GM12892 (cell line): Measurements from ENCODE around the gene OXCT1.
"Not testable (repeated sequence)": the region's sequence is repeated elsewhere in the genome, so short reads cannot be mapped to it uniquely, and the experiment has no call there.

ENCODE experiments used
- DNase-seq: peaks from one replicate; pipeline ENCODE4 v3.0.0; 2011; ENCODE audit not compliant: insufficient read length
- FAIRE-seq: peaks from 2 replicates; lab custom pipeline; 2011; peaks lifted over from hg19 to GRCh38; lab: Jason Lieb, UNC
- POLR2A ChIP-seq: IDR thresholded peaks from 2 replicates; pipeline ENCODE4 v1.6.1; 2011; ENCODE audit warnings: low read depth, low read length, control low read depth
- POLR2AphosphoS5 ChIP-seq: IDR thresholded peaks from 2 replicates; pipeline ENCODE4 v1.6.1; 2011; ENCODE audit warnings: low read depth, low read length, control low read depth
- TAF1 ChIP-seq: IDR thresholded peaks from 2 replicates; pipeline ENCODE4 v1.6.1; 2011; ENCODE audit warnings: low read depth, mild to moderate bottlenecking, control low read depth, low read length, borderline replicate concordance

The OXCT1 gene

DNA sequence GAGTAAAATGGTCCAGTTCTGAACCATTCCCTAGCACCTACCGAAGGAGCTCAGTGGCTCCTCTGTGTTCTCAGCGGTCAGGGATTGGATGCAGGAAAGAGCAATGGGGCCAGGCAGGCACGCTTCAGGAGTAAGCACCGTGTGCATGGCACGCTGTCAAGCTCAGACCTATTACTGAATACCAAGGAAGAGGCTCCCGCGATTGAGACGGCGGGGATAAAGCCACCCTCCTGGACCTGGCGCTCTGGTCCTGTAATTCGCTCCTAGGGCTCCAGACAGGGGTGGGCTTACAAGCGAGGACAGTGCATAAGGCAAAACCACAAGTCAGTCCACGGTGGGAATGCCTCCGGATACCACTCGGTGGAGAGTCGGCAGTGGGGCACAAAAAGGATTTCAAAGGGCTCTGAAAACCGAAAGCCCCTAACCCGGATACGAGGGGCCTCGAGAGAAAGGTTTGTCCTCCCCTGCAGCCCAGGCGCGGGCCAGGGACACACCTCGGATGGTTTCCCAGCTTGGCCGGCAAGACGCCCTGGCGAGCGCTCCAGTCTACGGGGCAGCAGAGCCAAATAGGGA is 988 bp downstream of the OXCT1 start:
- peak; percentile 27 for DNase-seq
- no peak for TF ChIP-seq TAF1
- TF ChIP-seq POLR2AphosphoS5, result no peak
- no peak for TF ChIP-seq POLR2A
- no peak for FAIRE-seq

DNA sequence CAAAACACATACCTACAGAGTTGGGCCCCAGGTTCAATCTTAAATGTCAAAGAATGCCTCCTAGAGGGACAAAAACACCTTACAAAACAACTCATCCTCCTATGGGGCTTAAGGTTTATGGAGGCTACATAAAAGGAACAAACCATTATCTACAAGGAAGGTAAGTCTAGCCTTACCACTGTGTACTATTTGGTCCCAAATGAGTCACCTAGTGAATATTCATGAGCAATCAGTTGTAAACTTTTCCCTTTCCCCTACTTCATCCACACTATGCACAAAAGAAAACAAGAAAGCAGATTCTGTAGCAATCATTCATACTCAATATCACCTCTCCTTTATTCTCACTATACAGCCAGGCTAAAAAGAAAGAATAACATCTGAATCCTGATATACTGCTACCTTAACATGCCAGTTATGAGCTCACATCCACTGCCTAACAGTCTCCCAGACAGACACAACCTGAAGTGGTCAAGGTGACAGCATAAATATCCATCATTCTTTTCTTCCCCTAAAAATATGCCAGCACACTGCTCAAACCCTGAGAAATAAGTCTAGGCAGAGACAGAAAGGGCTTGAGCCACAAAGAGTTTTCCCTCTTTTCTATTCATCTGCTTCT is 6.2 kb downstream of the OXCT1 start:
- no peak for DNase-seq
- TF ChIP-seq TAF1, result no peak
- TF ChIP-seq POLR2AphosphoS5, result no peak
- TF ChIP-seq POLR2A, result no peak
- FAIRE-seq, result peak; percentile 73

DNA sequence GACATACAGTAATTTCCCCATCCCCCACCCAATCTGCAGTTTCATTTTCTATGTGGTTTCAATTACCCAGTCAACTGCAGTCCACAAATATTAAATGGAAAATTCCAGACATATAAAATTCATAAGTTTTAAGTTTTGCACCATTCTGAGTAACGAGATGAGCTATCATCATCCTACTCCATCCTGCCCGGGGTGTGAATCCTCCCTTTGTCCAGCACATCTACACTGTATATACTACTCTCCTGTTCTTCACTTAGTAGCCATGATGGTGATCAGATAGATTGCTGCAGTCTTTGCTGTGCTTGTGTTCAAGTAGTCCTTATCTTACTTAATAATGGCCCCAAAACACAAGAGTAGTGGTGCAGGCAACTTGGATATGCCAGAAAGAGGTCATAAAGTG is 11.3 kb downstream of the OXCT1 start:
- FAIRE-seq (no peak), DNase-seq (no peak)
- no peak for TF ChIP-seq POLR2AphosphoS5
- no peak for TF ChIP-seq POLR2A
- TF ChIP-seq TAF1, result no peak

DNA sequence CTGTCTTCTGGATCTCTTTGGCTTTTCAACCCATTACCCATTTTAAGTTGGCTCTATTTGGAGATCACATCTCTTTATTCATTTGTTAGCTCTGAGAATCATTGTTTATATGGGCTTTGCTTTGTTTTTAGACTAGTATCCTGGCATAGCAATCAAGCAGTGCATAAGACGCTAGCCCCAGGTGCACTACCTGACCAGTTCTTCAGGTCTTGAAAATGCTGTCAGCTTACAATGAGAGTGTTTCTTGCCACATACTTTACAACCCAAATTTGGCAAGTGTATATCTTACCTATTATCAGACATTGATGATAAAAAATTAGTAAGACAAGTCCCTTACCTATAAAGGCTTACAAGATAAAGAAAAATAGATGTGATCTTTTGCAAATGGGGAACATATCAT is 12.2 kb downstream of the OXCT1 start:
- TF ChIP-seq POLR2A (no peak), TAF1 (no peak), POLR2AphosphoS5 (no peak)
- DNase-seq (no peak), FAIRE-seq (no peak)

DNA sequence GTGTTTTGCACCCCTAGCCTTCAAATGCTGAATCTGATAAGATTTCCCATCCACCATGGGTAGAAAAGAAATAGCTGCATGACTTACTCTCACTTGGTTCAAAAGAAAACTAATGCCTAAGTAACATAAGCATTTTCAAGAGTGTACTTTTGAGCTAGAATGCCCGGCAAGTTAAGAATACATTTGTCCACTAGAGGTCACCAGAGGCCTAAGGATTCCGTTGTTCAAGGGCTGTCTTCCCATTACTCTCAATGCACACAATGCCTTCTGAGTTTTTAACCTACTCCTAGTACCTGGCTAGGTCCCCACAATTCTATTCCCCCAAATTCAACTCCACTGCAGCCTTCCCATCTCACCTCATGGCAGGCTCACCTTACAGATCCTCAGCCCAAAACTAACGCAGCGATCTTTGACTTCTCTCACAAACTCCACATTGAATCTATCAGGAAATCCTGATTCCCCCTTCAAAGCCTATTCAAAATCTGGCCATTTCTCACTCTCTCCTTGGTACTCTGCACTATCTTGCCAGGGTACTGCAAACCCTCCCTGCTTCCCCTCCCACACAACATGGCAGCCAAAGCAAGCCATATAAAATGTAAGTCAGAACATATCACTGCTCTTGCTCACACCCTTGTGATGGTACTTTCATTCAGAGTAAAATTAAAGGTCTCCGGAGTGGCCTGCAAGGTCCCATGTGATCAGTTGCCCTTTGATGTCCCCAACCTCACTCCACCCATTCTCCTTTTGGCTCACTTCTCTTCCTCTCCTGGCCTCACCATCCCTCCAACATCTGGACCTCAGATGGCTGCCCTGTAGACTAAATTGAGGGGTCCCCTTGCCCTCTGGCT is 13.4 kb downstream of the OXCT1 start:
- FAIRE-seq (peak; percentile 88), DNase-seq (no peak)
- no peak for TF ChIP-seq POLR2A
- TF ChIP-seq POLR2AphosphoS5, result no peak
- no peak for TF ChIP-seq TAF1

DNA sequence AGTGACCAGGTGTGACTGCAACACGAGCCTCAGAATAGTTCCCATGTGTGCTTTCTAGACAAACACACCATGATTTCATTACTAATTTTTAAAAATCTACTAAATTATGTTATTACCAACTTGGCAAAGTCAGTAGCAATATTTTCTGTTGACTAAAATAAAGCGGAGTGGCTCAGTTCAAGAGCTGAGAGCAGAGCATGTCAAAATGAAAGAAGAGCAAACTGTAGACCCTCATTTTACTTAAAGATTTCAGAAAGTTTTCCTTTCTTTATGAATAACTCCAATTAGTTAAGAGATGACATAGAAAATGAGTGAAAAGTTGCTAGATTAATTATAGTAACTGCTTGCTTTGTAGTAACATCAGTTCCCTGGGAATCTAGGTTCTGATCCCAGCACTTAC is 17.9 kb downstream of the OXCT1 start:
- TF ChIP-seq POLR2A, result no peak
- TF ChIP-seq TAF1, result no peak
- TF ChIP-seq POLR2AphosphoS5, result no peak
- DNase-seq, result no peak
- no peak for FAIRE-seq

DNA sequence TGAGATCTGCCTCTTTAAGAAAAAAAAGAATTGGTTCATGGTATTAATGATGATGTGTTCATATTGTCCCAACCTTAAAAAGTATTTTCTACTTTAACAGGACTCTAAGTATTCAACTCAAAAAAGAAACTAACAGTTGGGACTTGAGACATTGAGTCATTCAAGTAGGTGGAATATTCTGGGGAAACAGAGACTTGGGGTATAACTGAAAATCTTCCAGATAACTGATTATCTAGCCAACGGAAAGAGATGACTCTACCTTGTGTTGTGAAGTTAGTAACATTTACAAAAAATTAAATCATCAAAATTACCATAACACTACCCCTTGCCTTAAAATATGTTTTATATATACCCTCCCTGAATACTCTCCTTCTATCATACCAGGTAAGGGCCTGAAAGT is 19.1 kb downstream of the OXCT1 start:
- TF ChIP-seq POLR2A (no peak), POLR2AphosphoS5 (no peak), TAF1 (no peak)
- FAIRE-seq, result no peak
- DNase-seq, result no peak

DNA sequence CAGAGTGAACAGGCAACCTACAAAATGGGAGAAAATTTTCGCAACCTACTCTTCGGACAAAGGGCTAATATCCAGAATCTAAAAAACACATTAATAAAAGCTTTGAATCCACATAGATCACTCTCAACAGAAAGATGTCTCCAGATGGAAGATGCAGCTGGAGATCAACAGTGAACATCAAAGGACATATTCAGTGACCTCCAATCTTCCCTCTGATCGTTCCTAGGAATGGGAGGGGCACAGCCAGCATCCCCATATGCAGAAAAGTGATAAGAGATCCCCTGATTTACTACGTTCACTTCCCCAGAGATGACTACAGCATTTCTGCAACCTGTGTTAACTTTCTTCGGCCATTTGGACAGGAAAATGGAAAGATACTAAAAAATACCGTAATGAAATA is 21.2 kb downstream of the OXCT1 start:
- TF ChIP-seq POLR2A (no peak), TAF1 (no peak), POLR2AphosphoS5 (no peak)
- FAIRE-seq (no peak), DNase-seq (no peak)

DNA sequence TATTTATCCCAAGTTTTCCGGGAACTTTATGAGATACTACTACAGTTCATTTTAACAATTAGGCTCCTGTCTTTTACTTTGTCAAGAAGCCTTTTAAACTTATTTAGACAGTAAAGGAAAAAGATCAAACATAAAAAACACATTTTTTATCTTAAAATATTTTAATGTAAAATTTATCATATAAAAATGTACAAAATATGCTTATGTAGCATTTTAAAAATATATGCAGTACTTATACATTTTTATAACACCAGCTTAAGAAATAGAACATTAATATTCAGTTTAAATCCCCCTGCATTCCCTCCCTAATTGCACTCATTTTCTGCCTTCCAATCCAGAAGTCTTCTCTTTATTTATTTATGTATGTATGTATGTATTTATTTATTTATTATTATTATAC is 24.5 kb downstream of the OXCT1 start:
- not testable (repeated sequence) for FAIRE-seq

DNA sequence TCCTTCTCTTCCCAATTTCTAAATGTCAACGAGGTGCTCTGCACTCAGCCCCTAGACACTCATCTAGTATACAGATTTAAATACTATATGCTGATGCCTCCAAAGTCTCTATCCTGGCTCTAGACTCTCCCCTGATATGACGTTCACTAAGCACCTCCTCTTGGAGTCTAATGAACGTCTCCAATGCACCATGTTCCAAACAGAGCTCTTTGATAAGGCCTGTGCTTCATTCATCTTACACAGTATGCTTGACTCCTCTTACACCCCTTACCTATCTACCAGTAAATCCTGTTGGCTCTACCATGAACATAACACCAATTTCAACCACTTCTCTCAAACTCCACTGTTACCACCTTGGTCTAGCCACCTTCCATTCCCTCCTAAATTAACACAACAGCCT is 25.7 kb downstream of the OXCT1 start:
- TF ChIP-seq TAF1 (no peak), POLR2A (no peak), POLR2AphosphoS5 (no peak)
- DNase-seq (no peak), FAIRE-seq (no peak)

More for the DNA sequence above, 24.5 kb downstream of the OXCT1 start:
- not testable (repeated sequence) for DNase-seq

DNA sequence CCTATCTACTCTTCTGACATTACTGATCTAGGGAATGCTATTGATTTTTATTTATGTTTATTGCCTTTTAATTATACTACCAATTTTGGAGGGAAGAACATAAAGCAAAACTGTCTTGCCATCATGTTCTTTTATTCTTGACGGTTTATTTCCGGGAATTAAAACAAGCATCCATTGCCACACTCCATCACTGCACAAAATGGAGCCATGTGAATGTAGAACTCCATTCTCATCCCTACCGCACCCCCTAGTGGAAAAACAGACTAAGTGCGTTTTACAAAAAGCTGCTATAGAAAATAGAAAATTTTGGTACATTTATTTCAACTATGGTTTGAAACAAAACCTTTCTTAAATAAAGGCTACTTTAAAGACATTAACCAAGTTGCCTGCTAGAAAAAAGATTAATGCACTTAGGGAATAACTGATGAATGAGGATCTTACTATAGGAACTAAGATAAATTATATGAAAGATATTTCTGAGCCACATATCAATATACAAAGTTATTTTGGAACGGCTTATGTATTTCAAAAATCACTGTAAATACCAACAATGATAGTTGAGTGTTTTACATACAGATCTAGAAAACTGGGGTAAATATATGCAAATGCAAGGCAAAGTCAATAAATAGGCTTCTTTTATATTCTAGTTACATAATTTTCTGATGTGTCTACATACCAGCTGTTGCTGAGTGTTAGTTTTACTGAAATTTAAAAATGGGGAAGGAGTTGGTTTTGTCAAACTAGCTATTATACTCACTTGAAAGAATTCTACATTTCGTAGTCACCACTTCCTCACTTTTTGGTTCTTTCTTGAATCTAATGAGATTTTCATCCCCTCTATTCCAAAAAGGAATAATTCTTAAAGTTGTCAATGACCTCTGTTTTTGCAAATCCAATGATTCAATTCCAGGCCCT is 26.5 kb downstream of the OXCT1 start:
- TF ChIP-seq POLR2A (no peak), TAF1 (no peak), POLR2AphosphoS5 (no peak)
- FAIRE-seq (peak; percentile 57), DNase-seq (no peak)
